COR-L47 (cell line): ENCODE results near the gene FOXA1.

Experiments
- DNase-seq: peaks from one replicate; lab custom pipeline; 2025; lab: John Stamatoyannopoulos, UW

FOXA1 gene

GRCh38 chr14:37602605-37603453 lies 7.8 kb upstream of the FOXA1 start:
- DNase-seq = no peak

GRCh38 chr14:37601865-37602264 lies 6.8 kb upstream of the FOXA1 start:
- no peak for DNase-seq

GRCh38 chr14:37600880-37601741 lies 6.1 kb upstream of the FOXA1 start:
- no peak for DNase-seq

GRCh38 chr14:37599507-37600368 lies 4.7 kb upstream of the FOXA1 start:
- DNase-seq = peak; percentile 83

- DNase-seq = peak; percentile 39
These were observed 3.9 kb upstream of the FOXA1 start for GRCh38 chr14:37598747-37599506.

- DNase-seq = peak; percentile 62
These were observed 3.1 kb upstream of the FOXA1 start for GRCh38 chr14:37597914-37598746.

- DNase-seq = peak; percentile 57
These were observed 2.5 kb upstream of the FOXA1 start for GRCh38 chr14:37597538-37597913.

DNA sequence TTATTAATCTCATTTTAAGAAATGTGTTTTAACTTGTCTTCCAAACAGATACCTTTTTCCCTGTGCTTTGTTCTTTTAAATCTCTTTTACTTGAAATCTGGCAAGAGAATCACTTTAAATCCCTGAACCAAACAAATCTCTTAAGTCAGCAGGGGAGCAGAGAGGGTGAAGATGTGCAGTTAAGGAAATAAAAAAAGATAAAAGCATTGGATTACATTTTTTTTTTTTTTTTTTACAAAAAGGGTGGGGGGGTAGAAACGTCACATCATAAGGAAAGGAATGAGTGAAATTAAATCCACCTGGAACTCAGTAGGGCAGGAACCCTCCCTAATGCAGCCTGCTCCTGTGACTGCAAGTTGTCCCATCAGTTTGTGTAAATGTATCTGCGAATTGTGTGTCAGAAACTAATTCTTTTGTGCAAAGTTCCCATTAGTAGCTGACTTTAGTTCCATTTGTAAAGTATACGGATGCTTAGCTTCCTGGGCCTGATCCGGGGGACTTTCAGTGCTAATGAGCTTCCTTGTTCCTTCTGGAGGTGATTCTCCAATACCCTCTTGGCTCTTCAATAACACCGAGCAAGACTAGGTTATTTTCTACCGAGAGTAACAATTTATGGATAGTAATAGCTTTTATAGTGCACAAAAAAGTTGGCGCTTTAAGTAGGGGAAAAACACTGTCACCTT lies 1.9 kb upstream of the FOXA1 start:
- DNase-seq = no peak

- peak; percentile 95 for DNase-seq
These were observed 966 bp upstream of the FOXA1 start for GRCh38 chr14:37595809-37596621.

GRCh38 chr14:37594238-37594970 lies 645 bp downstream of the FOXA1 start:
- peak; percentile 88 for DNase-seq

- no peak for DNase-seq
These were observed 1.4 kb downstream of the FOXA1 start for GRCh38 chr14:37593511-37594237.

GRCh38 chr14:37592482-37593408 lies 2.3 kb downstream of the FOXA1 start:
- DNase-seq = peak; percentile 34

GRCh38 chr14:37591941-37592481 lies 3.0 kb downstream of the FOXA1 start:
- DNase-seq = peak; percentile 49

DNA sequence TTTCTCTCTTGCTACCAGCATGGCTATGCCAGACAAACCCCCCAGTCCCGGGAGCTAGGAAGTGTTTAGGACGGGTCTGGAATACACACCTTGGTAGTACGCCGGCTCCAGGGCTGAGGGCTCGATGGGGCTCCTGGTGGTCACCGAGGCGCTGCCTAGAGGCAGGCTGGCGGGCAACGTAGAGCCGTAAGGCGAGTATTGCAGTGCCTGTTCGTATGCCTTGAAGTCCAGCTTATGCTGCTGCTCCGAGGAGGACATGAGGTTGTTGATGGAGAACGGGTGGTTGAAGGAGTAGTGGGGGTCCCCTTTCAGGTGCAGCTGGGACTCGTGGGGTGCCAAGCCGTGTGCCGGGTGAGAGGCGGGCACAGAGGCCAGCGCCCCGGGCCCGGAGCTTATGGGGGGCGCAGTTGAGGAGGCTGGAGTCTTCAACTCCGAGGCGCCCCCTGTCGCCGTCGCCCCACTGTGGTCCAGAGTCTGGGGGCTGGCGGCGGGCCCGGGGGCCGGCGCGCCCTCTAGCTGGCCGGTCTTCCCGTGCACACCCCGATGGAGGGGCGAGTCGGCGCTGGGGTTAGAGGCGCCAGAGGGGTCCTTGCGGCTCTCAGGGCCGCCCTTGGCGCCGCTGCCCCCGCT lies 3.6 kb downstream of the FOXA1 start:
- peak; percentile 85 for DNase-seq

GRCh38 chr14:37590428-37591139 lies 4.5 kb downstream of the FOXA1 start:
- no peak for DNase-seq
